GM12891 (cell line): Measurements from ENCODE around the gene CPVL. TPM values are rescaled to one million over a fixed set of nuclear protein-coding genes. Genes with fewer than 3 reads are reported as not detected.

Experiments used
- DNase-seq: peaks from one replicate; pipeline ENCODE4 v3.0.0; 2011; ENCODE audit warnings: low spot score; ENCODE audit not compliant: insufficient read length
- FAIRE-seq: peaks from 2 replicates; lab custom pipeline; 2011; peaks lifted over from hg19 to GRCh38; lab: Jason Lieb, UNC
- PAX5 ChIP-seq: IDR thresholded peaks from 2 replicates; pipeline ENCODE4 v1.6.1; 2011; ENCODE audit warnings: low read length, moderate library complexity, mild to moderate bottlenecking; ENCODE audit not compliant: insufficient read depth, severe bottlenecking
- POLR2A ChIP-seq: IDR thresholded peaks from 2 replicates; pipeline ENCODE4 v1.6.1; 2011; ENCODE audit warnings: low read depth, low read length, control low read depth
- POLR2AphosphoS5 ChIP-seq: IDR thresholded peaks from 2 replicates; pipeline ENCODE4 v1.6.1; 2011; ENCODE audit warnings: low read depth, low read length, control low read depth
- POU2F2 ChIP-seq: IDR thresholded peaks from 2 replicates; pipeline ENCODE4 v1.6.1; 2011; ENCODE audit warnings: low read depth, mild to moderate bottlenecking, control low read depth, low read length, moderate library complexity
- SPI1 ChIP-seq: IDR thresholded peaks from 2 replicates; pipeline ENCODE4 v1.6.1; 2011; ENCODE audit warnings: low read depth, low read length, control low read depth
- TAF1 ChIP-seq: IDR thresholded peaks from 2 replicates; pipeline ENCODE4 v1.6.1; 2011; ENCODE audit warnings: low read depth, low read length, control low read depth
- polyA plus RNA-seq: library from polyadenylated mRNA; unstranded; fragments of >200 nt; gene quantifications from one replicate; pipeline ENCODE4 v1.2.1, GENCODE V29; 2012; ENCODE audit warnings: low read depth, missing spikeins, inconsistent platforms; ENCODE audit not compliant: missing spikeins

The CPVL gene
- not detected for polyA plus RNA-seq

DNA sequence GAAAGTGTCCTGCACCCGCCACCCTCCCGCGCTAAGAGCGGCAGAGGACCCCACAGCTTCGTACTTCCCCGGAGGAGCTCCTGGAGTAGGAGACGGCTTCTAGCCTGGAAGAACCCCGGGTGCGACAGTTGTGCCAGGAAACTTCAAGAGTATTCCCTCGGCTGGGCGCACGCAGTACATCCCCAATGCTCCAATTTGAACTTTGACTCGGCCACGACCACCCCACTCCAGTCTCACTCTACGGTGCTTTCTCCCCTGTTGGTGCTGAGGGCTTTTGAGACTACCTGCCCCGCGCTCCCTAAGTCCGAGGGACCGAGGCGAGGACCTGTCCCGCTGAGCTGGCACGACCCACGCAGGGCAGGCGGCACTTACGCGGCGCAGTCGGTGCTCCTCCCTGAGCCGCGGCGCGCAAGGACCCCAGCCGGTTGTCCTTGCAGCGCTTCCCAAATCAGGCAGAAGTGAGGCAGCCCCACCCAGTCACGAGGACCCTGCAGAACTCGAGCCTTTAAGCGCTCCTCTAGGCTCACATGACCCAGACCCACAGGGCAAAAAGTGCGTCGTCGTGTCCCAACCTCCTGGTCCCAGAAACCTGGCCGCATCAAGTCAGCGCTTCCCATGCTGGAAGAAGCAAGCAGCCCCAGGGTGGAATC is at the start of gene CPVL:
Gene CPVL (minus strand): TSS at position 481 of the 650 bp plus-strand sequence. CDS start 25,476 bp downstream, outside the sequence.
- FAIRE-seq (no peak), DNase-seq (no peak)
- no peak for TF ChIP-seq TAF1
- no peak for TF ChIP-seq POLR2A
- no peak for TF ChIP-seq PAX5
- no peak for TF ChIP-seq SPI1
- TF ChIP-seq POLR2AphosphoS5 = no peak
- no peak for TF ChIP-seq POU2F2

DNA sequence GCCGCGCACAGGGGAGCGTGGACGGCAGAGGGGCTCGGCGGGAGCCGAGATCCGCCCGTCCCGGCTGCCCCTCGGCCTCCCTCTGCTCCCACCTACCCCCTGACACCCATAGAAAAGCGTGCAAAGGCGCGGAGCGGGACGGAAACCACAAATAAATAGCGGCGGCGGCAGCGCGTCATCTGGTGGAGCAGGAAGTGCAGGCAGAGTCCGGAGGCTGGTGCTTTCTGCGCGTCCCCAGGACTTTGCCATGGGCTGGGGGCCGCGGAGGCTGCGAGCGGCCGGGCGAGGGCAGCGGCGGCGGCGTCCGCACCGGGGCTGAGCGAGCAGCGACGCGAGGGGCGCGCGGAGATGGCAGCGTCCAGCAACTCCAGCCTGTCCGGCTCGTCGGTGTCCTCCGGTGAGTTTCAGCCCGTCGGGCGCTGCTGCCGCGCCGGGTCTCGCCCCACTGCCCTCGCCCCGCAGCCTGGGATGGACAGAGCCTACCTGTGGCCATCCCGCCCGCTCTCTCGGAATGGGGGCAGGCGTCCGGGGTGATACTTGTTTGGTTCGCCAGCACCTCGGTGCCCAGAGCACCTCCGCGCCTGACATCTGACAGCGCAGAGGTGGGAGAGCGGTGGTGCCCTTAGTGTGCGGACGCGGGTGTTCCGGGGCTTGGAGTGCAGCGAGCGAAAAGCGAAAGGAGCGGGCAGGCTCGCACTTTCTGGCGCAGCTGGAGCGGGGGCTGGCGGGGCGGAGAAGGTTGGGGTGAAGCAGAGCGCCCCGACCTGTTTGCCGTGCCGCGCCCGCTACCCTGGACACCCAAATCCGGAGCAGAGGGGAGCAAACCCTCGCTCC is 48.5 kb upstream of the CPVL start, which contains the start of gene CHN2:
Gene CHN2 (plus strand): TSS at position 182 of the 834 bp plus-strand sequence.
- FAIRE-seq = no peak
- TF ChIP-seq POLR2AphosphoS5 (no peak), POLR2A (no peak), SPI1 (no peak), PAX5 (no peak), POU2F2 (no peak), TAF1 (no peak)
- DNase-seq = no peak

DNA sequence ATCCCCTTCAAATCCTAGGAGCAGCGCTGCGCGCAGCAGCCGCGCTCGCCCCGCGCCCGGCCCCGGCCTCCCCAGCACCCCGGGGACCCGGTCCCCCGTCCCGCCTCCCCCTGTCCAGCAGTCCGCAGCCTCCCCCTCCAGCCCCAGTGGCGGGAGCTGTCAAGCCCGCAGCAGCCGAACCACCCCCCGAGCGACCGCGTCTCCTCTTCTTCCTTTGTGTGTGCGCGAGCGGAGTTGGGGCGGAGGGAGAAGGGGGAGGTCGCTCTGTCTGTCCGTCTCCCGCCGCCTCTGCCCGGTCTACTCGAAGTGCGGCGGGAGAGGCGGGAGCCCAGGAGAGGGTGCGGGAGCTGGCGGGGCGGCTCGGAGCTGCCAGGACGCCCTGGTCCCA is 47.9 kb upstream of the CPVL start:
- FAIRE-seq = no peak
- no peak for TF ChIP-seq PAX5
- no peak for DNase-seq

DNA sequence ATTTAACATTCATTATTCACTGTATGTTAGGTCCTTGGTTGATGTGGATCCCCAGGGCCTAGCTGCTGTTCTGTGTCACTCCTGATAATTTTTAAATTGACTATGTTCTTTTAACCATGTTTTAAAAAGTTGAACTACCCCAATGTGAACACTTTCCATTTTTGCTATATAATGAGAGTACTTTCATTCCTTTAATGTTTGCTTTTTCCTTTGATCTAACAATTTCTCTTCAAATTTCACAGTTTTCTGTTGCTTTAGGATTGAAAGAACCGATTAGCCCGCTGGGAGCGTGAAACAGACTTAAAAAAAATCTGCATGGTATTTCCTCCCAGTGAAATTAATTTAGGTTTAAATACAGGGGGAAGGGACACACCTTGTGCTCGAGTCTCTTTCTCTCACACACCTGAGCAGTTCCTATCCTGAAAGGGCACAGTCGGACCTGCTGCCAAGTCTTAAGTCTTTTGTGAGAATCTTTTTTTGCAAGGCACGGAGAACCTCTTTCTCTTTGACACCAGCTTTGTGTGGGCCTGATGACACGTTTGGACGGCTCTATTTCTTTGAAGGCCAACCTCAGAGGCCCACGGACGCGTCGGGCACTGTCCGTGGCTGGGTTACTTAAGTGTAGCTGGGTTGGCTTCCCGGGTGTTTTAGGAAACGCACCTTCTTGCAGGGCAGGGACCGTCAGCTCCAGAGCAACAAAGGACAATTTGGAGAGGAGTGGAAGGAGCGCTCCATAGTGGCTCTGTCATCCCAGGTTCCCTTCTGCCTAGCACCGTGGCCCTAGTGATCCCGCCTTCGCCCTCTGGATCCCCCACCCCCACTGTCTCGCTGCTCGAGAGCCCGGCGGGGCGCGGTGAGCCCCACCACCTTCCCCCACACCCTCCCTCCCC is 47.2 kb upstream of the CPVL start:
- TF ChIP-seq POU2F2 (no peak), SPI1 (no peak), POLR2A (no peak), POLR2AphosphoS5 (no peak), PAX5 (no peak), TAF1 (no peak)
- FAIRE-seq = no peak

DNA sequence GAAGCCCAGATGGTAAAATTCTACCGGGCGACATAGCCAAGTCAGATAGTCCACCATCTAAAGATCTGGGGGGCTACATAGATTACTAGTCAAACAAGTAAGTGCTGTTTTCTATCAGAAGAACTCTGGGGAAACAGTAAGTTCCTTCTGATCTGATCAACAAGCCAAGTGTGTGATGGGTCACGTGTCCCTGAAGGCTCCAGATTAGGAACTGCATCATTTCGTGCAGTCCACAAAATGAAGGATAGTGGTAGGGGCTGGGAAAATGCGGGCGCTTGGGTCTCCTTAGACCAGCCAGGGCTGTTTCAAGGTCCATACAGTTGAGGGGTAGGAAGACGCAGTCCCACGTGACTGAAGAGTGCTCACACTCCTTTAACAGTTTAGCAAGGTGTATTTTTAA is 46.5 kb upstream of the CPVL start:
- TF ChIP-seq POLR2AphosphoS5 = no peak
- TF ChIP-seq PAX5 = no peak
- no peak for TF ChIP-seq POLR2A
- no peak for TF ChIP-seq TAF1
- no peak for TF ChIP-seq SPI1
- TF ChIP-seq POU2F2 = no peak
- FAIRE-seq = no peak
- no peak for DNase-seq

More for the DNA sequence above, 47.2 kb upstream of the CPVL start:
- DNase-seq = no peak

DNA sequence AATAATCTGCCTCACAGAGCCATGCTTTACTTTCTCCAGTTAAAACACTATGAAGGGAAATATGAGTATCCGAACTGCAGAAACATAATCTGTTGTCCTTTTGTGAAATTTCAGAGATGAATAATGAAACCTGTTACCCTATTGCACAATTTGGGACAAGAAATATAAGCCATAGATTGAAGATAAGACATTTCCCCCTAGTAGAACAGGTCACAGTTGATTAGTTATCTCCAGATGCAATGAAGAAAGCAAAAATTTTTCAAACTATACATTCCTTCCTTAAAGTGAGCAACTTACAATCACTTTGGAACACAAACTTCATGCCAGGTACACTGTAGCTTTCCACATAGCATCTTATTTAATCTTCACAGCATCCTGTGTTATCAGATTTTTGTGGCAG is 46.0 kb upstream of the CPVL start:
- FAIRE-seq (no peak), DNase-seq (no peak)
- TF ChIP-seq SPI1 (no peak), PAX5 (no peak), POLR2A (no peak), POLR2AphosphoS5 (no peak), TAF1 (no peak), POU2F2 (no peak)

DNA sequence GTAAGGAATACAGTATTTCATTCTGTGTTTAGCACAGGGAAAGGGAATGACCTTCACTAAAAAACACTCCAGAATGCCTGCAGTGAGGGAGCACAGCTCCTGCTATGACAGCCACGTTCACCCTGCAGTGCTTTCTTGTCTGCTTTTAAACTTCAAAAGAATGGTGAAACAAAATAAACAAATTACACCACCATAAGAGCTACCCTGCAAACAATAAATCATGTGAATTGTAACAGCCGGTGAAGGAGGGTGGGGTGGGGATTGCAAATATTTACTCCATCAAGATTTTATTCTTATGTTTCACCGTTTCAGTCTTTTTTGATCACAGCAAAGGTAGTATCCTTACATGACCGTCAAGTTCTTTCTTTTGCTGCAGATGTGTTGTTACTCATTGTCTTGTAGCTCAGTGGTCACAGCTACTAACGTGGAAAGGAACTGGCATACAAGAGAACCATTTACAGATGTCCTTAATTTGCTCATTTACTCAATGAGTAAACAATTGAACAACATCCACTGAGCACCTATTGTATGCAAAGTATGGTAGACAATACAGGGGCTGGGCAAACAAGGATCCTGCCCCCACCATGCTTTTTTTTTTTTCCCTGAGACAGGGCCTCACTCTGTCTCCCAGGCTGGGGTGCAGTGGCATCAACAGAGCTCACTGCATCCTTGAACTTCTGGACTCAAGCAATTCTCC is 44.2 kb upstream of the CPVL start:
- TF ChIP-seq POLR2AphosphoS5 (no peak), POLR2A (no peak)
- FAIRE-seq (no peak), DNase-seq (no peak)

DNA sequence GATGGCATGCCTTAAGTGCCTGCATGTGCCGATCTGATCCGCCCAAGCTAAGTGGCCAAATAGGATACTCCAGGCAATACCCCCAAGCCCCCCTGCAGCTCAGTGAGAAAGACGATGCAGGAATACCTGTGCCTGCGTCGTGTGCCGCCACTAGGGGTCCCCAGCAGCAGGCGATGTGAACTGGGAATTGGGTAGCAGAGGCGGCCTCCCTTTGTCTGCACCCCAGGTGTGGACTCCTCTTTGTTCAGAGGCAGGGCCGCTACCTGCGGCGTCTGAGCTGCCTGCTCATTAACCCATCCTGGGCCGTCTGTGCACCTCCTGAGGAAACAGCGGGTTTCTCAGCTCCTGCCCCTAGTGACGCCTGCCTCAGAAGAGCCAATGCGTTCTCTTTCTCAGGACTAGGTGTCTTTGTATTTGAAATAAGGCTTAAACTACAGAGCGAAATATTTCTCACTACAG is 43.4 kb upstream of the CPVL start:
- FAIRE-seq = peak; percentile 56
- DNase-seq = peak; percentile 32
- TF ChIP-seq POLR2AphosphoS5 (no peak), SPI1 (no peak), TAF1 (no peak), POLR2A (no peak), POU2F2 (no peak), PAX5 (no peak)

DNA sequence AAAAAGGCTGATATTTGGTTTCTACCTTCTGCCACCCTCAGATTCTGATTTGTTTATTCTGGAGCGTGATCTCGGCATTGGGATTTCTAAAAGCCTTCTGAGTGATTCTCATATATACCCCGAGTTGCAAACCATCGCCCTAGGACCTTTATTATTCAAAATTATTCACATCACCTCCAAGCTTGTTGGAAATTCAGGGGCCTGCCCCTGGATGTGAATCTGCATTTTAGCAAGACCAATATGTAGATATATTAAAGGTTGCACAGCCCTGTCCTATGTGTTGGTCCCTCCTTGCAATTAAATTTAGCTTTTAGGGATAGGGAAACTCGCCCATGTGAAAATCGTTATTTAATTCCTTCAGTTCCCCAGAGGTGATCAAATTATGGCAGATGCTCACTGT is 39.3 kb upstream of the CPVL start:
- FAIRE-seq (no peak), DNase-seq (no peak)
- TF ChIP-seq POLR2A (no peak), PAX5 (no peak), SPI1 (no peak), POLR2AphosphoS5 (no peak), TAF1 (no peak), POU2F2 (no peak)
